Stomach (tissue), 9 donors: ENCODE data around the gene ADAMTS16. TPM values are rescaled to one million over a fixed set of nuclear protein-coding genes. Genes with fewer than 3 reads are reported as not detected.

Experiments used
- DNase-seq, 2 donors: peaks; one replicate each; pipeline versions ENCODE4 v3.0.0 to v3.0.0-alpha.2; 2013 to 2019
- H3K27ac ChIP-seq, 5 donors: fragments of 200-600 bp in 4 of 5; sonication (generic) in 4 of 5; one replicate each; pipeline ENCODE4 v1.5.1; 2013 to 2019; ENCODE audit warnings: mild to moderate bottlenecking in 1 of 5, moderate library complexity in 1 of 5
- H3K27me3 ChIP-seq, 3 donors: fragments of 200-600 bp; sonication (generic); one replicate each; pipeline ENCODE4 v1.5.1; 2017 to 2019; ENCODE audit warnings: mixed run types in 1 of 3
- H3K36me3 ChIP-seq, 4 donors: fragments of 200-600 bp; sonication (generic); 1 replicate in 3 of 4; 2 replicates in 1 of 4; pipeline ENCODE4 v1.5.1; 2016 to 2019
- H3K4me1 ChIP-seq, 4 donors: fragments of 200-600 bp; sonication (generic); one replicate each; pipeline ENCODE4 v1.5.1; 2016 to 2019
- H3K4me3 ChIP-seq, 4 donors: fragments of 200-600 bp; sonication (generic) in 3 of 4; one replicate each; pipeline ENCODE4 v1.5.1; 2016 to 2019; ENCODE audit warnings: mild to moderate bottlenecking in 1 of 4
- H3K9me3 ChIP-seq, 4 donors: fragments of 200-600 bp; sonication (generic); one replicate each; pipeline ENCODE4 v1.5.1; 2016 to 2019
- EP300 ChIP-seq: sonication (generic); formaldehyde crosslinking; IDR thresholded peaks from one replicate; pipeline ENCODE4 v1.6.1; 2017; ENCODE audit warnings: antibody characterized with exemption
- POLR2A ChIP-seq, 4 donors: fragments of 450-650 bp; IDR thresholded peaks; one replicate each; pipeline ENCODE4 v1.6.1; 2016; ENCODE audit warnings: antibody characterized with exemption in 4 of 4, control low read depth in 2 of 4, mild to moderate bottlenecking in 1 of 4, moderate library complexity in 1 of 4
- POLR2AphosphoS5 ChIP-seq, 3 donors: sonication (generic); formaldehyde crosslinking; IDR thresholded peaks; one replicate each; pipeline ENCODE4 v1.6.1; 2016; ENCODE audit warnings: antibody characterized with exemption in 3 of 3
- WGBS, 5 donors: extraction: QIAGEN DNeasy Blood & Tissue Kit in 3 of 5; methylation state at CpG; one replicate each; pipeline versions ENCODE4 v1.1.5 to v1.1.7; 2013 to 2018; 5-methylcytosine and 5-hydroxymethylcytosine counted together
- intact Hi-C: fragments of 100-400 bp; cut with DNase I; formaldehyde crosslinking; loops from one replicate; pipeline ENCODE4 v1.15.1; 2023; ENCODE audit warnings: low total_unique reads
- polyA plus RNA-seq, 3 donors: library from polyadenylated mRNA; stranded (reverse); fragments of 200-250 nt; gene quantifications; one replicate each; pipeline ENCODE4 v1.2.3, GENCODE V29; 2013
- total RNA-seq, 5 donors: library from RNA; depleted of rRNA; stranded (reverse); fragments of >200 nt; gene quantifications; one replicate each; pipeline versions ENCODE4 v1.1.0 to v1.2.3, GENCODE V29; 2014 to 2016
- TF ChIP-seq, protein P1 (sequence below), 7 experiments: fragments of 450-650 bp in 4 of 7; fragments of 200-600 bp in 3 of 7; sonication (generic) in 3 of 7; IDR thresholded peaks; one replicate each; pipeline ENCODE4 v1.5.1; 2016 to 2019; ENCODE audit warnings: antibody characterized with exemption in 7 of 7, control low read depth in 2 of 7, mild to moderate bottlenecking in 1 of 7
- donor health status: healthy with polysubstance abuse.
- donor health status: Bipolar disorder and iron deficiency.
- donor health status: healthy.

The ADAMTS16 gene
- total and polyA plus RNA-seq, 8 donors: 0.29 to 12.7 TPM; not detected in 6

DNA sequence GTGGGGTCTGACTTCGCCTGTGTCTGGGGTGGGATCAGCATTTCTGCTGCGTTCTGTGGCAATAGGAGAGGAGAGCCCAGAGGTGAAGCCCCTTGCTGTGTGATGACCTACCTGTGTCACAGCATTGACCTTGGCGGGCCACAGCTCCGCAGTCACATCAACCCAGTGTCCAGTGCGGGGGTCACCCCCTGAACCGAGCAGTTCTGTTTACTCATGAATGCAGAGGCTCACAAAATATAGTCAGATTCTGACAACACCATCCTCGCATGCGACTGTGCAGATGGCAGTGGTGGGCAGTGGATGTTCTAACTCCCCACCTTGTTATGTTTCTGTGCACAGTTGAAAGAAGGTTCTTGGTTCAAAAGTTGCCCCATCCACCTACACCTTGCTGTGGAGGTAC lies 100.1 kb downstream of the ADAMTS16 start:
- peaks cover 0 to 5% (median 0%) of the 10 kb centered on the region in 3 donors for H3K27me3 ChIP-seq
- intact Hi-C loops: no loop called here
- H3K36me3 ChIP-seq: no peaks in the 10 kb centered on the region

DNA sequence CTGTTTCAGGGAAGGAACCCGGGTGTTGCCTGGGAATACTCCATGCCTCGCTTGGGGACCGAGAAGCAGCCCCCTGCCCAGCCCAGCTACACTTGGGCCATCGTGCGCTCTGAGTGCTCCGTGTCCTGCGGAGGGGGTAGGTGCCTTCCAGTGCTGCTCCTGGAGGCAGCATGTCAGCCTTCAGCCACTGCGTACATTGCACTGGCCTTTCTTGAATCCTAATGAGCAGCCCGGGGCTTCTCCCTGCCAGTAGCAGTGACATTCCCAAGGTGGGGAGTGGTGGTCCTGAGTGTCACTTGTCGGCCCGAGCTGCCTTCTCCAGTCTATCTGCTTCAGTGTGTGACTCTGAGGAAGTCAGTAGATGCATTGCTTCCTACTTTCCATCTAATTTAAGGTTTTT lies 101.9 kb downstream of the ADAMTS16 start:
- Histone ChIP-seq H3K36me3 (no peaks in the 10 kb centered on the region), H3K27ac (no peak overlapping the region), H3K9me3 (no peaks in the 10 kb centered on the region), H3K4me1 (peaks cover 0 to 5% (median 2%) of the 10 kb centered on the region in 4 donors), H3K4me3 (no peak overlapping the region), H3K27me3 (peaks cover 0 to 5% (median 0%) of the 10 kb centered on the region in 3 donors)
- 56 to 76% (median 71%) methylated on average over 11 of the region's 11 CpGs for WGBS, 5 donors
- TF ChIP-seq EP300: no peak
- TF ChIP-seq, protein P1, sequence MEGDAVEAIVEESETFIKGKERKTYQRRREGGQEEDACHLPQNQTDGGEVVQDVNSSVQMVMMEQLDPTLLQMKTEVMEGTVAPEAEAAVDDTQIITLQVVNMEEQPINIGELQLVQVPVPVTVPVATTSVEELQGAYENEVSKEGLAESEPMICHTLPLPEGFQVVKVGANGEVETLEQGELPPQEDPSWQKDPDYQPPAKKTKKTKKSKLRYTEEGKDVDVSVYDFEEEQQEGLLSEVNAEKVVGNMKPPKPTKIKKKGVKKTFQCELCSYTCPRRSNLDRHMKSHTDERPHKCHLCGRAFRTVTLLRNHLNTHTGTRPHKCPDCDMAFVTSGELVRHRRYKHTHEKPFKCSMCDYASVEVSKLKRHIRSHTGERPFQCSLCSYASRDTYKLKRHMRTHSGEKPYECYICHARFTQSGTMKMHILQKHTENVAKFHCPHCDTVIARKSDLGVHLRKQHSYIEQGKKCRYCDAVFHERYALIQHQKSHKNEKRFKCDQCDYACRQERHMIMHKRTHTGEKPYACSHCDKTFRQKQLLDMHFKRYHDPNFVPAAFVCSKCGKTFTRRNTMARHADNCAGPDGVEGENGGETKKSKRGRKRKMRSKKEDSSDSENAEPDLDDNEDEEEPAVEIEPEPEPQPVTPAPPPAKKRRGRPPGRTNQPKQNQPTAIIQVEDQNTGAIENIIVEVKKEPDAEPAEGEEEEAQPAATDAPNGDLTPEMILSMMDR (IDR thresholded peaks at IDR 0.05): no peak
- no peak for TF ChIP-seq POLR2A (IDR thresholded peaks at IDR 0.05)
- no peak for TF ChIP-seq POLR2AphosphoS5 (IDR thresholded peaks at IDR 0.05)
- intact Hi-C loops: no loop called here
- DNase-seq: no peak

More for the DNA sequence above, 100.1 kb downstream of the ADAMTS16 start:
- Histone ChIP-seq H3K4me1 (peaks cover 0 to 5% (median 2%) of the 10 kb centered on the region in 4 donors), H3K27ac (no peak overlapping the region), H3K9me3 (no peaks in the 10 kb centered on the region), H3K4me3 (no peak overlapping the region)
- no peak for TF ChIP-seq POLR2A (IDR thresholded peaks at IDR 0.05)
- TF ChIP-seq POLR2AphosphoS5 (IDR thresholded peaks at IDR 0.05): no peak
- WGBS, 5 donors: 87 to 93% (median 90%) methylated on average over 7 to 8 of the region's 8 CpGs
- no peak for DNase-seq

DNA sequence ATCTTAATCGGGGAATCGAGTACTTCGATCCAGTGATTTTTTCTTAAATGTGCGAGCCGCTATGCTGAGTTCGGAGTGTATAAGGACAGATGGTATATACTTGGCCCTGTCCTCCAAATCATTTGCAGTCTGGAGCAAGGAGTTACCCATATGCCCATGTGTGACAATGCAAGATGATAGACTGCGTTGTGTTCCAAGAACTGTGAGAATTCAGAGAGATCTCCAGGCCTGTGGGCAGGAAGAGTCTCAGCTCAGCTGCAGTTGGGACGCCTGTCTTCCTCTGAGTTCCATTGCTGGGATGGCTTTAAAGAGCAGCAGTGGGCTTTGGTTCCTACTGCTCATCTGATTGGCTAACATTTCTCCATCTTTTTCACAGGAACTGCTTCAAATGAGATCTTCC lies 106.6 kb downstream of the ADAMTS16 start:
- no peak for DNase-seq
- no peaks in the 10 kb centered on the region for H3K36me3 ChIP-seq
- peaks cover 0 to 5% (median 0%) of the 10 kb centered on the region in 3 donors for H3K27me3 ChIP-seq
- WGBS, 5 donors: 91 to 97% (median 93%) methylated on average over 8 of the region's 8 CpGs
- H3K4me1 ChIP-seq: peaks cover 0 to 5% (median 2%) of the 10 kb centered on the region in 4 donors
- TF ChIP-seq EP300: no peak
- no peak for TF ChIP-seq POLR2AphosphoS5 (IDR thresholded peaks at IDR 0.05)
- no peak for TF ChIP-seq POLR2A (IDR thresholded peaks at IDR 0.05)
- TF ChIP-seq, protein P1 (IDR thresholded peaks at IDR 0.05): no peak
- no peak overlapping the region for H3K4me3 ChIP-seq
- H3K9me3 ChIP-seq: no peaks in the 10 kb centered on the region
- intact Hi-C loops: no loop called here
- no peak overlapping the region for H3K27ac ChIP-seq

DNA sequence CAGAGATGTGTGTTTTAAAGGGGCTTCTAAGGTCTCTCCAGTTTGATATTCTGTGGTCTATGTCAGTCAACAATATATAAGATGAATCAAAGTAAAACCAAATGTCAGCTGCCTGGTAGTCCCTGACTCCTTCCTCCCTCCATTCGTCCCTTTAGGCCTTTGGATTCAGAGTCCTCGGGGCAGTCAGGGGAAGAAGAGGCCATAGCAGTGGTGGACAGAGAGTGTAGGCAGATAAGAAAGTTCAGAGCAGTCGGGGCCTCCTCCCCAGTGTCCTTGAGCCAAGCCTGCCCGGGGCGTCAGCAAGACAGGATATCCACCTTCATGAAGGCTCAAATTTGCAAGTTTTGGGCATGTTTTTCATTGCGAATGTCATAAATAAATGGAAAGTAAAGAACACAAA lies 110.6 kb downstream of the ADAMTS16 start:
- Histone ChIP-seq H3K27ac (no peak overlapping the region), H3K4me1 (no peaks in the 10 kb centered on the region), H3K27me3 (no peaks in the 10 kb centered on the region), H3K9me3 (peaks cover 0 to 20% (median 13%) of the 10 kb centered on the region in 4 donors), H3K4me3 (no peak overlapping the region), H3K36me3 (no peaks in the 10 kb centered on the region)
- WGBS, 5 donors: 79 to 88% (median 82%) methylated on average over 6 of the region's 6 CpGs
- intact Hi-C loops: no loop called here
- TF ChIP-seq POLR2AphosphoS5 (IDR thresholded peaks at IDR 0.05) (no peak), EP300 (no peak), POLR2A (IDR thresholded peaks at IDR 0.05) (no peak)
- TF ChIP-seq, protein P1 (IDR thresholded peaks at IDR 0.05): no peak
- no peak for DNase-seq

DNA sequence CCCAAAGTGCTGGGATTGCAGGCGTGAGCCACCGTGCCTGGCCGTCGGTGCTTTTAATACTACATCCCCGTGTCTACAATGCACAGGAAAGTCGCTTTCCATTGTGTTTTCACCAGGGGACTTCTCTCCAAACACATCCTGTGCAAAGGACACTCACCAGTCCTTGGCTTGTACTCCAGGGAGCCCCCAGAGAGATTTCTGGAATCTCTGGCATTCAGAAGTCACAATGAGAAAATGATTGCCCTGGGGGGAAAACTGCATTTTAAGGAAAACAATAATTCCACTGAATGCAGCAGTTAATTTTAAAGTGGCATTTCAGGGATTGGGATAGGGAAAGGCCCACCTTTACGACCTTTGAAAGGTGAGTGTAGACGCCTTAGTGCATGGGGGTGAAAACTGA lies 112.0 kb downstream of the ADAMTS16 start:
- 84 to 93% (median 86%) methylated on average over 8 of the region's 8 CpGs for WGBS, 5 donors

More for the DNA sequence above, 112.0 kb downstream of the ADAMTS16 start:
- DNase-seq: no peak
- Histone ChIP-seq H3K36me3 (no peaks in the 10 kb centered on the region), H3K27ac (no peak overlapping the region), H3K4me1 (no peaks in the 10 kb centered on the region), H3K4me3 (no peak overlapping the region), H3K9me3 (peaks cover 0 to 25% (median 17%) of the 10 kb centered on the region in 4 donors), H3K27me3 (no peaks in the 10 kb centered on the region)
- intact Hi-C loops: no loop called here
- TF ChIP-seq POLR2AphosphoS5 (IDR thresholded peaks at IDR 0.05) (no peak), EP300 (no peak), POLR2A (IDR thresholded peaks at IDR 0.05) (no peak)
- TF ChIP-seq, protein P1 (IDR thresholded peaks at IDR 0.05): no peak
